GM19395 (cell line): ENCODE measurements around the gene TRHDE.
A peak's percentile ranks its signal among the peaks of the same experiment; 100 is the strongest.
"Not testable (repeated sequence)": the region's sequence is repeated elsewhere in the genome, so short reads cannot be mapped to it uniquely, and the experiment has no call there.

Experiments used
- ATAC-seq: cut with Tn5 transposase; IDR thresholded peaks from one replicate; pipeline ENCODE4 v1.9.1; 2021; ENCODE audit warnings: mild to moderate bottlenecking, moderate library complexity; ENCODE audit not compliant: unreplicated experiment

TRHDE gene

GRCh38 chr12:72610342-72610741 is 338.2 kb downstream of the TRHDE start:
- no peak for ATAC-seq

- ATAC-seq, result no peak
Observed at GRCh38 chr12:72610854-72611358, 338.7 kb downstream of the TRHDE start.

- ATAC-seq, result no peak
Observed at GRCh38 chr12:72612171-72612570, 340.0 kb downstream of the TRHDE start.

- ATAC-seq, result no peak
Observed at GRCh38 chr12:72618764-72619163, 346.6 kb downstream of the TRHDE start.

- ATAC-seq, result peak; percentile 63
Observed at GRCh38 chr12:72622556-72622955, 350.4 kb downstream of the TRHDE start.

GRCh38 chr12:72631926-72632685 is 359.9 kb downstream of the TRHDE start:
- ATAC-seq, result no peak

- no peak for ATAC-seq
Observed at GRCh38 chr12:72642706-72643105, 370.5 kb downstream of the TRHDE start.

GRCh38 chr12:72647139-72647538 is 375.0 kb downstream of the TRHDE start:
- no peak for ATAC-seq

GRCh38 chr12:72658615-72659014 is 386.4 kb downstream of the TRHDE start:
- no peak for ATAC-seq

GRCh38 chr12:72660174-72660573 is 388.0 kb downstream of the TRHDE start:
- ATAC-seq, result not testable (repeated sequence)

GRCh38 chr12:72673853-72674252 is 401.7 kb downstream of the TRHDE start:
- peak; percentile 76 for ATAC-seq

GRCh38 chr12:72676556-72676955 is 404.4 kb downstream of the TRHDE start:
- no peak for ATAC-seq

GRCh38 chr12:72677139-72677538 is 405.0 kb downstream of the TRHDE start:
- ATAC-seq, result no peak

GRCh38 chr12:72677846-72678245 is 405.7 kb downstream of the TRHDE start:
- no peak for ATAC-seq

- no peak for ATAC-seq
Observed at GRCh38 chr12:72679147-72679757, 407.1 kb downstream of the TRHDE start.

- ATAC-seq, result no peak
Observed at GRCh38 chr12:72681028-72681427, 408.9 kb downstream of the TRHDE start.

GRCh38 chr12:72684491-72684890 is 412.3 kb downstream of the TRHDE start:
- no peak for ATAC-seq

GRCh38 chr12:72692338-72692737 is 420.2 kb downstream of the TRHDE start:
- ATAC-seq, result no peak

- no peak for ATAC-seq
Observed at GRCh38 chr12:72694193-72694592, 422.0 kb downstream of the TRHDE start.

- ATAC-seq, result no peak
Observed at GRCh38 chr12:72699362-72699761, 427.2 kb downstream of the TRHDE start.

GRCh38 chr12:72712025-72712424 is 439.9 kb downstream of the TRHDE start:
- not testable (repeated sequence) for ATAC-seq

GRCh38 chr12:72716221-72716620 is 444.1 kb downstream of the TRHDE start:
- no peak for ATAC-seq
